Measurements from ENCODE around the gene DMD. TPM values are rescaled to one million over a fixed set of nuclear protein-coding genes. Genes with fewer than 3 reads are reported as not detected.

The DMD gene
- polyA plus RNA-seq, 2 of the 4 experiments (the other 2 are of a cell fraction) = 0.03 TPM; not detected in 1

DNA sequence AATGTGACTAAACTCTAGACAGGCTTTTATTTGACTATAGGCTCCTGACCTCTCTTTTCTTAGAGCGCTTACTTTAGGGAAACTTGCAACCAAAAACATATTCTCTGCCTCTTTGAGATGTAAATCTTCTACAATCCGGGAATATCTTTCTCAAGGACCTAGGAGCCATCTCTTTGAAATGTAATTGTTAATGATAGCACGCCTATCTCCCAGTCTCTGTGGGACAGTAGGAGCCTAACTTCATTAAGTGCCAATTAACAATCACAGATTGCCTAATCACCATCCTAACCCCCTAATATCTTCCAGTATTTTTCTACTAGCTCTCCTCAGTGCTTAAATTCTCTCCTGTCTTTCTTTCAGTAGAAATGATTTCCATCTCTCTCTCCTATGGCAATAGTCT is 628.6 kb downstream of the DMD start:
- ATAC-seq = no peak
- Histone ChIP-seq H3K9me3 (no peaks in the 10 kb centered on the region), H3K27ac (no peak overlapping the region), H3K4me2 (no peak overlapping the region), H3K4me1 (no peaks in the 10 kb centered on the region), H3K4me3 (no peak overlapping the region)
- TF ChIP-seq, protein P1, sequence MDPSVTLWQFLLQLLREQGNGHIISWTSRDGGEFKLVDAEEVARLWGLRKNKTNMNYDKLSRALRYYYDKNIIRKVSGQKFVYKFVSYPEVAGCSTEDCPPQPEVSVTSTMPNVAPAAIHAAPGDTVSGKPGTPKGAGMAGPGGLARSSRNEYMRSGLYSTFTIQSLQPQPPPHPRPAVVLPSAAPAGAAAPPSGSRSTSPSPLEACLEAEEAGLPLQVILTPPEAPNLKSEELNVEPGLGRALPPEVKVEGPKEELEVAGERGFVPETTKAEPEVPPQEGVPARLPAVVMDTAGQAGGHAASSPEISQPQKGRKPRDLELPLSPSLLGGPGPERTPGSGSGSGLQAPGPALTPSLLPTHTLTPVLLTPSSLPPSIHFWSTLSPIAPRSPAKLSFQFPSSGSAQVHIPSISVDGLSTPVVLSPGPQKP (IDR thresholded peaks at IDR 0.05; ENCODE audit: low read depth, low read length) = no peak
- POLR2A ChIA-PET = no interaction called here
- 15% methylated on average over 3 of the region's 3 CpGs for WGBS (ENCODE audit: missing lambda C conversion rate)
- CTCF ChIA-PET = no interaction called here
- DNase-seq (ENCODE audit: low read depth in 1 of 2, low spot score in 1 of 2) = no peak
- no peak for FAIRE-seq

DNA sequence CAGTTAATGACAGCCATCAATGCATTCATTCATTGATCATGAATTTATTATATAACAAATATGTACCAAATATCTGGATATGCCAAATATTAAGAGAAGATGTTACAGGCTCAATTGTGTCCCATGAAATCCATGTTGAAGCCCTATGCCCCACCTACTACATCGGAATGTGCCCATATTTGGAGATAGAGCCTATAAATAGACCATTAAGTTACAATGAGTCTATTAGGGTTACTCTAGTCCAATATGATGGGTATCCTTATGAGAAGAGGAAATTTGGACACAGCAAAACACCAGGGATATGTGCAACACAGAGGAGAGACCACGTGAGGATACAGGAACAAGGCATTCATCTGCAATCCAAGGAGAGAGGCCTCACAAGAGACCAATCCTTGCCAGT is 634.5 kb downstream of the DMD start:
- 3% methylated on average over 2 of the region's 2 CpGs for WGBS (ENCODE audit: missing lambda C conversion rate)
- FAIRE-seq (no peak), ATAC-seq (no peak), DNase-seq (ENCODE audit: low read depth in 1 of 2, low spot score in 1 of 2) (no peak)
- Histone ChIP-seq H3K4me2 (no peak overlapping the region), H3K27ac (no peak overlapping the region), H3K9me3 (no peaks in the 10 kb centered on the region), H3K4me3 (no peak overlapping the region), H3K4me1 (no peaks in the 10 kb centered on the region)
- POLR2A ChIA-PET = no interaction called here
- no peak for TF ChIP-seq FOSL2 (IDR thresholded peaks at IDR 0.05)
- no peak for TF ChIP-seq FOSL2 (CRISPR knock-in tag; IDR thresholded peaks at IDR 0.05)
- no peak for TF ChIP-seq MAX (IDR thresholded peaks at IDR 0.05)
- TF ChIP-seq GATA3 (IDR thresholded peaks at IDR 0.05; ENCODE audit: borderline replicate concordance) = no peak
- TF ChIP-seq ATOH8 (CRISPR knock-in tag; IDR thresholded peaks at IDR 0.05; ENCODE audit: low read depth) = no peak
- TF ChIP-seq MAZ (IDR thresholded peaks at IDR 0.05; ENCODE audit: borderline replicate concordance, low read depth, low read length) = no peak
- no peak for TF ChIP-seq EHMT2 (IDR thresholded peaks at IDR 0.05; ENCODE audit: low read depth)
- no peak for TF ChIP-seq MYC (IDR thresholded peaks at IDR 0.05; ENCODE audit: borderline replicate concordance, low read length)
- CTCF ChIA-PET = no interaction called here

GRCh38 chrX:32572644-32573043 is 638.7 kb downstream of the DMD start:
- Histone ChIP-seq H3K9me3 (no peaks in the 10 kb centered on the region), H3K4me3 (no peak overlapping the region), H3K27ac (no peak overlapping the region), H3K4me1 (no peaks in the 10 kb centered on the region), H3K4me2 (no peak overlapping the region)
- DNase-seq (ENCODE audit: low read depth in 1 of 2, low spot score in 1 of 2) = no peak
- ATAC-seq = no peak
- FAIRE-seq = no peak
- ChIA-PET POLR2A (no interaction called here), CTCF (no interaction called here)
- TF ChIP-seq EHF (CRISPR knock-in tag; IDR thresholded peaks at IDR 0.05) (no peak), EP300 (IDR thresholded peaks at IDR 0.05) (no peak), HEYL (CRISPR knock-in tag; IDR thresholded peaks at IDR 0.05) (no peak), HOXA7 (CRISPR knock-in tag; IDR thresholded peaks at IDR 0.05) (no peak), SMC3 (IDR thresholded peaks at IDR 0.05) (no peak)
- 6% methylated on average over 2 of the region's 2 CpGs for WGBS (ENCODE audit: missing lambda C conversion rate)

GRCh38 chrX:32571579-32571978 is 639.8 kb downstream of the DMD start:
- H3K9me3 ChIP-seq = no peaks in the 10 kb centered on the region
- WGBS (ENCODE audit: missing lambda C conversion rate) = 0% methylated on average over 2 of the region's 2 CpGs
- H3K4me1 ChIP-seq = no peaks in the 10 kb centered on the region
- CTCF ChIA-PET = no interaction called here
- ATAC-seq (no peak), DNase-seq (ENCODE audit: low read depth in 1 of 2, low spot score in 1 of 2) (no peak), FAIRE-seq (no peak)
- POLR2A ChIA-PET = no interaction called here
- no peak overlapping the region for H3K4me3 ChIP-seq
- no peak overlapping the region for H3K4me2 ChIP-seq
- H3K27ac ChIP-seq = no peak overlapping the region
- TF ChIP-seq TFCP2L1 (CRISPR knock-in tag; IDR thresholded peaks at IDR 0.05) = no peak

- TF ChIP-seq SREBF2 (IDR thresholded peaks at IDR 0.05) (no peak), RARB (CRISPR knock-in tag; IDR thresholded peaks at IDR 0.05) (no peak), HEYL (CRISPR knock-in tag; IDR thresholded peaks at IDR 0.05) (no peak), HOXB13 (CRISPR knock-in tag; IDR thresholded peaks at IDR 0.05; ENCODE audit: low read depth) (no peak), ATOH8 (CRISPR knock-in tag; IDR thresholded peaks at IDR 0.05; ENCODE audit: low read depth) (no peak), MYC (IDR thresholded peaks at IDR 0.05; ENCODE audit: borderline replicate concordance, low read length) (no peak), PBX3 (IDR thresholded peaks at IDR 0.05) (no peak), TFCP2L1 (CRISPR knock-in tag; IDR thresholded peaks at IDR 0.05) (no peak), EP300 (IDR thresholded peaks at IDR 0.05) (no peak), POLR2A (IDR thresholded peaks at IDR 0.05; ENCODE audit: low read length) (no peak), RAD21 (conservative IDR thresholded peaks at IDR 0.05 in 1 of 2, IDR thresholded peaks at IDR 0.05 in 1 of 2) (no peak)
- TF ChIP-seq, protein P2, sequence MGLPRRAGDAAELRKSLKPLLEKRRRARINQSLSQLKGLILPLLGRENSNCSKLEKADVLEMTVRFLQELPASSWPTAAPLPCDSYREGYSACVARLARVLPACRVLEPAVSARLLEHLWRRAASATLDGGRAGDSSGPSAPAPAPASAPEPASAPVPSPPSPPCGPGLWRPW (IDR thresholded peaks at IDR 0.05) = no peak
- TF ChIP-seq, protein P3, sequence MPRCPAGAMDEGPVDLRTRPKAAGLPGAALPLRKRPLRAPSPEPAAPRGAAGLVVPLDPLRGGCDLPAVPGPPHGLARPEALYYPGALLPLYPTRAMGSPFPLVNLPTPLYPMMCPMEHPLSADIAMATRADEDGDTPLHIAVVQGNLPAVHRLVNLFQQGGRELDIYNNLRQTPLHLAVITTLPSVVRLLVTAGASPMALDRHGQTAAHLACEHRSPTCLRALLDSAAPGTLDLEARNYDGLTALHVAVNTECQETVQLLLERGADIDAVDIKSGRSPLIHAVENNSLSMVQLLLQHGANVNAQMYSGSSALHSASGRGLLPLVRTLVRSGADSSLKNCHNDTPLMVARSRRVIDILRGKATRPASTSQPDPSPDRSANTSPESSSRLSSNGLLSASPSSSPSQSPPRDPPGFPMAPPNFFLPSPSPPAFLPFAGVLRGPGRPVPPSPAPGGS (IDR thresholded peaks at IDR 0.05) = no peak
- WGBS (ENCODE audit: missing lambda C conversion rate) = 25% methylated on average over 4 of the region's 4 CpGs
- DNase-seq (ENCODE audit: low read depth in 1 of 2, low spot score in 1 of 2) (no peak), FAIRE-seq (no peak), ATAC-seq (no peak)
- H3K9me3 ChIP-seq = no peaks in the 10 kb centered on the region
- H3K4me3 ChIP-seq = no peak overlapping the region
- no peaks in the 10 kb centered on the region for H3K4me1 ChIP-seq
- H3K27ac ChIP-seq = no peak overlapping the region
- POLR2A ChIA-PET = no interaction called here
- no peak overlapping the region for H3K4me2 ChIP-seq
- CTCF ChIA-PET = no interaction called here
Measured at GRCh38 chrX:32562261-32562660, 649.1 kb downstream of the DMD start.

Data from A549 (cell line).